COLO668 (cell line): ENCODE results near the gene PDE9A.

ENCODE experiments used
- DNase-seq: peaks from one replicate; lab custom pipeline; 2025; ENCODE audit not compliant: unreplicated experiment; lab: John Stamatoyannopoulos, UW

The PDE9A gene

DNA sequence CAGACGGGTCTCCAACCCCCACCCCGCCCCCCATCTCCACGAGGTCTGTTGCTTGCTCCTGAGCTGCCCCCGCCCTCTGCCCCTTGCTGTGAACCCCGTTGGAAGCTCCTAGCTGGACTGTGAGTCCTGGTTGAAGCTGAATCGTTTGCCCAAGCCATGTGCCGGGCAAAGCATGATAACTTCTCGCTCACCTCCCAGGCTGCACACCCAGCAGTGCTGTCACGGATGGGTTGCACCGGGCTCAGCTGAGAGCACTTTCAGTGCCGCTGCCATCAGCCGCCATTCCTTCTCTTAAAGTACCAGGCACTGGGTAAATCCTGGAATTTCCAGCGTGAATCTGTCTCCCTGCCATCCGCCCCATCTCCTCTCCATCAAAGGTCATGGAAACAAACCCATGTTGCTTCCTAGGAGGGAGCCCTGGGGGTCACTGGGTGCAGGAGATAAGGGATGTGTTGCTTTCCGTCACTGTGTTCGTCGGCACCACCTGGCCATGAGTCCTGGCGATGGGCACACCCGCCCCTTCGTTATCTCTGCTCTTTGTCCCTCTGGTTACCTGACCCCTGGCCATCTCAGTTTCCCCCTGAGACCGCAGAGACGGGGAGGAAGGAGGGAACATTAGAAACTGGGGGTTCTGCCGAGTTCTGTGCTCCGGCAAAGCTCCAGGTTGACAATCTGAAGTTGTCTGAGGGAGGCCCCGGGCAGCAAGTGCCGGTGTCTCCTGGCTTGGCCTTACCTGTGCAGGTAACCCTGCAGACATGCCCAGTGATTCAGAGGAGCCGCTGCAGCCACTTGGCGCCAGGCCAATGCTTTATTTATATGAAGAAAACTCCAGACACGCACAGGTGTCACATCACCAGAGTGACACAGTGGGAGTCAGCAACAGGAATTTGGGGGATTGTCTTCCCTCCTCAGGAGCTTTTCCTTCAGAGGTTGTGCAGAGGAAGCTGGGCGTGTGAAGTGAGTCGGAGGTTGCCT is 2.7 kb downstream of the PDE9A start:
- DNase-seq: peak; percentile 69

DNA sequence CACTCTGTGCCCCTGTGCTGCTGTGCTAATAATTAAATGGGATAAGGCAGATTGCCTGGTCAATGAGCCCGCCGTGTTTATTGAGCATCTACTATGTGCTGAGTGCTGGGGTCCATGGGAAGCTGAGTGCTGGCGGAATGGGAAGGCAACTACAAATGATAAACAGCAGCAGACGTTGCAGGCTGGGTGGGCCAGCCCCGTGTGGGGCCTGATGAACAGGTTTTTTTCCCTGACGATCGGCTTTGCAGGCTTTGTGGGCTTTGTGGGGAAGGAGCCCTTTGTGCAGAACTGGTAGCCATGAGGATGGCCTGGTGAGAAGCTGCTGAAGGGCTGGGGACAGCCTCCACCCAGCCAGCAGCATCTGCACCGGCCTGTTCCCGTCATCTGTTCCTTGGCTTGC is 3.5 kb downstream of the PDE9A start:
- DNase-seq: no peak

DNA sequence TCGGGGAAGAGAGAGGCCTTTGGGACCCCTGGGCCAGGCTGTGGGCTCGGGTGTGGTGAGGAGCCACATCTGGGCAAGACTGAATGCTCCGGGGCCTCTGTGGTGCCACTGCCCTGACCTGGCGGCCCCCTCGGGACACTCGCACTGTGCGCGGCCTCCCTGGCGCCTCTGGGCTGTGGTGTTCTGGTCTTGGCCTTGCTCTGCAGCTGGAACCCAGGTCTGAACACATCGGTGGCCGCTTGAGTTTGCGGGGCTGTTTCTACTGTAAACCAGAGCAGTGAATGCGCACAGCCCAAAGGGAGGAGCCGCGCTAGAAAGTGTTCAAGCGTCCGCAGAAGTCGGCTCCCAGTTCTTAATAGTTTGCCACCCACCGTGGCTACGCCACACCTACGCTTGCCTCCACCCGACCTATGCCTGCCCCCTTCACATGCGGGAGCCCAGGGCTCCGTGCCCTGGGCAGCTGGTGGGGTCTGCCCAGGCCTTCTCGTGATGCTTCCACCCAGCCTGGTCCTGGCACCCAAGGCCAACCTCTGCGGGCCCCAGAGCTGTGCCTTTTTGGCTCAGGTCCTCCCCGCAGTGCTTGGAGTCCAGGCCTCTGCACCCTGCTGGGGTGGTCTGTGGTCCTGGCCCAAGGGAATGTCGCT is 4.4 kb downstream of the PDE9A start:
- DNase-seq: no peak

DNA sequence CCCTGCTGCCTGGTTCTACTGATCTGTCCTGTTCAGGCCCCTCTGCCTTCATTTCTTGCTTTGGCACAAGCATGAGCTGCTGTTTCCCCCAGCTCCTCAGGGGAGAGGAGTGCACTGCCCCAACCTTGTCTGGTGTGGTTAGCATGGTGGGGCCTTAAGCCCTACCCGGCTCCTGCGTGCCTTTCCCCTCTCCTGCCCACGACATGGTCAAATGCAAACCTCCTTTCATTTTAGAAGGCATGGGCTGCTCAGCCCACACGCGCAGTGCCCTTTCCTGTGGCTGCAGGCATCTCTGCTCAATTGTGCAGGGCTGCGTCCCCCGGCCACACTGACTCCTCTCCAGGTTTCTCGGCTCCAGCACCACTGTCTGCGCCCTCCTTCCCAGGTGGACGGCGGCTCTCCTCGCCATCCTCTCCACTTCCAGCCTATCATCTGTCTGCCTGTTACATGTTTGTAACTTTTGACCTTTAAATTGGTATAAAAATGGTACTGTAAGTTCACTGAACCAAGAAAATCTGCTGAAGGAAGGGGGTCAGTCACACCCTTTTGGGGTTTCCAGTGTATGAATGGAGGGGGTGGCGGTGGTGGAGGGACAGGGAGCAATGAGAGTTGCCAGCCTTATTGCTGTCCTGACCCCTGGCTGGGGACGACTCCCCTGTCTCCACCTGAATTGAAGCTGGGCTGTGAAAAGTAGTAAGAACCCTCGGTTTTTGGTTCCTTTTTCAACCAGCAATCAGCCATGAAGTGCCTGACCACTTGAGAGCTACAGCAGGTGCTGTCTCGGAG is 5.1 kb downstream of the PDE9A start:
- DNase-seq: no peak

DNA sequence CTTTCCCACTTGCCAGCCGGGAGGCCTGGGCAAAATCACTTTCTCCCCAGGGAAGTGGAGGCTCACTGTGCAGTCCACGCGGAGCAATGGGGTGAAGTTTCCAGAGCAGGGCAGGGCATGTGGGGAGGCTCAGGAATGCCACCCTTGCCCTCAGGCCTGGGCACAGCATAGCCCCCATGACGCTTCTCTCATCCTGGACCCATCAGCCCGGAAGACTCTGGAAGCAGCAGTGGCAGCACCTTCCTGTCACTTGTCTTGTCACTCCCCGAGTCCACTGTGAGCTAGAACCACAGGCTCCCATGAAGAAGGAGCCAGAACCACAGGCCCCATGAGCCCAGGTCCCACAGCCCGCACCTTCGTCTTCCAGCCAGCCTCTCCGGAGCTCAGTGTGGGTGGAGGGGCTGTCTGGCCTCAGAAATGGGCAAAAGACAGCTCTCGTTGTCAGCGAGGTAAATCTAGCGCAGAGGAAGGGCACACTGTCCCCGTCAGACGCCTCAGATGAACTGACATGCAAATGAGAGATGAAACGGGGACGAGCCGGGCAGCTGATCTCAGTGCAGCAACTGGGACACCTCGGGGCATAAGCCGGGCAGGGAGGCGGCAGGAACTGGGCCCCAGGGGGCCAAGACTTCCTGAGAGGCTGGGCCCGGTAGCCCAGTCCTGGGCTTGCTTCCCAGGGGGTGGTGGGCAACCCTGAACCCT is 6.1 kb downstream of the PDE9A start:
- no peak for DNase-seq

DNA sequence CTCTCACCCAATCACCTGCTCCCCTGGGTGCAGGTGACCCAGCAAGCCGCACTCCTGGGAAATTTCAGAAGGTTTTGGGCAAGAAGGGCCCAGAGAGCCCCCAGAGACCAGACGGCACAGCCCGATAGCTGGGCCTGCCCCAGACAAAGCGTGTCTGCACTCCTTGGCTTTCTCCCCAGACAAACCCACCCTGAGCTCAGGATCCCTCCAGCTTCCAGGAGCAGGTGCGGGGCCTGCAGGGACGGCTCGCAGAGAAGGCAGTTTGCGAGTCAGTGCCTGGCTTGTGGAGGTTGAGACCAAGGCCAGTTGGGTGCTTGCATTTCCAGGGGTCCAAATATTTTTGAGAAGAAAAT is 6.7 kb downstream of the PDE9A start:
- DNase-seq: no peak

DNA sequence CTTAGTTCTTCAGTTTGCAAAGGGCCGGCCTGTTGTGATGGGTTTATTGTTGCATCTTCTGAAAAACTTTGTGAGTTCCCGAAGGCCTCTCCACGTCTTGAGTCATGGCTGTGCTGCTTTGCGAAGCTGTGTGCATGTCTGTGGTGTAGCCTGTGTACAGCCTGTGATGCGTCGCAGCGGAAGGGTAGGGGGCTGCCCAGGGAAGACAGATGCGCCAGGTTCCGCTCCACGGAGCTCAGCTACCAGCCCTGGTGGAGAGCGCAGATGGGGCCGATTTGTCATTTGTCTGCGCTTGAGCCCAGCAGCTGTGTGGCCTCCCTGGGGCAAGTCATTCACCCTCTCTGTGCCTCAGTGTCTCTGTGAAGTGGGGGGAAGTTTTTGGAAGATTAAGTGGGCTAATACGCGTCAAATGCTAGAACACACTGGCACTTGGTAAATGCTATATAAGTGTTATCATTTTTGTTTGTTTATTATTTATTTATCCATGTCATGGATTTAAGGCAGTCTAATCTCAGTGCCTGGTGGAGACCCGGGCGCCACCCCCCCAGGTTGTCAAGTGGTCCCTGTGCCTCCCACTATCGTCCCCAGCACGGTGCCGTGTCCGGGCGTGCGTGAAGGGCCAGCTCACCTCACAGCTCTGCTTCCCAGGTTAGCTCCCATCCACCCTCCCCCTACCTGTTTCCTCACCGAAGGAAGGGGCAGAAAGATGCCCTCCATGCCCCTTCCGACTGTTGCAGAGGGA is 8.4 kb downstream of the PDE9A start:
- no peak for DNase-seq

DNA sequence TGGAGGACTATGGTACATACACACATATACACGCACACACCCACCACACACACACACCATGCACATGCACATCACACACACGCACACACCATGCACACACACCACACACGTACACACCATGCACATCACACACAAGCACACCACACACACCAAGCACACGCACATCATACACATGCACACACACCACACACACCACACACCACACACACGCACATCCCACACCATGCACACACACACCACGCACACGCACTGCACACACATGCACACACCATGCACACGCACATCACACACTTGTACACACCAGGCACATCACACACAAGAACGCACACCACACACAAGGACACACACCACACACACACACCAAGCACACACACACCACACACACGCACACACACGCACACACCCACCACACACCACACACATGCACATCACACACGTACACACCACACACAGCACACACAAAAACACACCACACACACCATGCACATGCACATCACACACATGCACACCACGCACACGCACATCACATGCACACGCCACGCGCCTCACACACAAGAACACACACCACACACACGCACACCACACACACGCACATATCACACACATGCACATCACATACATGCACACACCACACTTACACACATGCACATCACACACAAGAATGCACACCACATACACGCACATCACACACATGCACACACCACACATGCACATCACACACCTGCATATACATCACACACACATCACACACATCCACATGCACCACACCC is 9.2 kb downstream of the PDE9A start:
- DNase-seq: no peak

DNA sequence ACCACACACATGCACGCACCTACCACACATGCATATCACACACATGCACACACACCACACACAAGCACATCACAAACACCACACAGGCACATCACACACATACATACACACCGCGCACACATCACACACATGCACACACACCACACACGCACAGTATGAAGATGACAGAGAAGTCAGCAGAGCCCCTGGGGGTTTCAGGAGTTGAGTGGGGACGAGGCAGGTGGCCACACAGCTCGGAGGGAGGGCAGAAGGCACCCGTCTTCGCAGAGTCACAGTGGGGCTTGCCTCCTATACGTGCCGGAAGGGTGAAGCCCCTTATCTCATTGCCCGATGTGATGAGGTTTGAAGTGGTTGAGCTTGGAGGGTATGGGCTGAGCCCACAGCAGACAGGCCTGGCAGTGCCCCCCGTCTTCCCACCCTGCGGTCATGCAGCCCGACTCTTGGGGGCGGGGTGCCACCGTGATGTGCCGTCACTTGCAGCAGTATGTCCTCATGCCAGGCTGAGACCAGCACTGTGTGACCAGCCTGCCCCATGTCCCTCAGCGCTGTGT is 9.9 kb downstream of the PDE9A start:
- no peak for DNase-seq

DNA sequence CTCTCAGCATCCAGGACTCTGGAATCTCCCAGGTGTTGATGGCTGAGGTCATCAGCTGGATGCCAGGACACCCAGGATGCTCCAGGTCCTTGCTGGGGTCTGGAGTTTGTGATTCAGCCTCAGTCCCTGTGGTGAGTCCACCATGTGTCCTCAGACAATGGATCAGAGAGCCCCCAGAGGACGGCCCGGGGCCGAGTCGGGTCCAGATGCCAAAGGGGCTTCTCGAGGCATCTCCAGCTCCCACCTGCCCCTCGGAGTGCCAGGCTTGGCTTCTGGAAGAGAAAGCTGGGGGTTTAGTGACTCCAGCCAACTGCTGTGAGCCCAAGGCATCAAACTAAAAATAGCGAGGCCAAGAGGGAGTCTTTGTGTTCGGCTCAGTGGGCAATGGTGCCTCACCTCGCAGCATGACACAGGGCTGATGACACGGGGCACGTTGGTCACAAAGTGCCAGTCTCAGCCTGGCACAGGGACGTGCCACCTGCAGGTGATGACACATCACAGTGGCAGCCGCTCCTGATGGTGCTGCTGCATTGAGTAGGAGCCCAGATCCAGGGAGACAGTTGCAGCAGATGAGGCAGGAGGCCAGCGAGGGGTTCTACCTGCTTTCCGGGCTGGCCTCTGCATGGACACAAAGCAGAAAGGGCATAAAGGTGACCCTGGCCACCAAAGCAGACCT is 10.6 kb downstream of the PDE9A start:
- no peak for DNase-seq

DNA sequence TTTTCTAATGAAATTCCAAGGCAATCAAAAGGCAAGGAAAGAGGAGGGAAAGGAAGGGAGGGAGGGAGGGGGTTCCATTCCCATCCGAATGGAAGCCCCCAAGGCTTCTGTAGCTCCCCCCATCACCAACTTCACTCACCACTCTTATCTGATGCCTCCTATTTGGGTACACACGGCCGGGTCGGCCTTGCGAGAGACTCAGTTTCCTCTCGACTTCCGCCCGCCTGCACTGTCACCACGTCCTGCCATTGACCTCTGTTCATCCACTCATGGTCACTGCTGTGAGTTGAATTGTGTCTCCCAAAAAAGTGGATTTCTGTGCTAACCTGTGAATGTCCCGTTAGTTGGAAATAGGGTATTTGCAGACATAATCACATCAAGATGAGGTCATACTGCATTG is 11.2 kb downstream of the PDE9A start:
- DNase-seq: no peak

DNA sequence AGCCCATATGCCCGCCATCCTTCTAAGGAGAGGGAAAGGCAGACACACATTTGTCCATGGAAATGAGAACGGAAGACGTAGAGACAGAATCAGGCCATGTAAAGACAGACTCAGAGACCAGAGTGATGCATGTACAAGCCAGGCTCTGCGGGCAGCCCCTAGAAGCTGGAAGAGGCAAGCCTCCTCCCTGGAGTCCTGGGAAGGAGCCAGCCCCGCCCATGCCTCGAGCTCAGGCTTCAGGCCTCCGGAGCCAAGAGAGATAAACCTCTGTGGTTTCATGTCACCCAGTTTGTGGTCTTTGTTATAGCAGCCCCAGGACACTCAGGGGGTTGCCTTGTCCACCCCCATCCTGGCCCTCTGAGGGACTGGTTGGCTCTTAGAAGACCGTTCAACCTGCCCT is 11.6 kb downstream of the PDE9A start:
- no peak for DNase-seq

DNA sequence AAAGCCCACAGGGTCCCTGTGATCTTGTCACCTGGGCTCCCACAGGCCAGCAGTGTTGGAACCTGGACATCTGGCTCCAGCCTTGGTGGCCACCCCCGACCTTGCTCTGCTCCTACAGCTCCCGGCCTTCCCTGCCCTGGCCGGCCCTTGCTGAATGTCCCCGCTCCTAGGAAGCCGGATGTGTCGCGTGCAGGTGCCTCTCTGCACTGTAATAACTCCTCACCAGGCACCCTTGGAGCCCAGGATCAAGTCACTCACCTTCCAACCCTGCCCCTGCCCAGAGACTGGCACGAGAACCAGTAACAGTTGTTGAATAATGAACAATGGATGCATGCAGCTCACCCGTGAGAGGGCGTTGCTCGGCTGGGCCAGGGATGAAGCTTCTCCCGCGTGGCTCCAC is 12.1 kb downstream of the PDE9A start:
- no peak for DNase-seq

DNA sequence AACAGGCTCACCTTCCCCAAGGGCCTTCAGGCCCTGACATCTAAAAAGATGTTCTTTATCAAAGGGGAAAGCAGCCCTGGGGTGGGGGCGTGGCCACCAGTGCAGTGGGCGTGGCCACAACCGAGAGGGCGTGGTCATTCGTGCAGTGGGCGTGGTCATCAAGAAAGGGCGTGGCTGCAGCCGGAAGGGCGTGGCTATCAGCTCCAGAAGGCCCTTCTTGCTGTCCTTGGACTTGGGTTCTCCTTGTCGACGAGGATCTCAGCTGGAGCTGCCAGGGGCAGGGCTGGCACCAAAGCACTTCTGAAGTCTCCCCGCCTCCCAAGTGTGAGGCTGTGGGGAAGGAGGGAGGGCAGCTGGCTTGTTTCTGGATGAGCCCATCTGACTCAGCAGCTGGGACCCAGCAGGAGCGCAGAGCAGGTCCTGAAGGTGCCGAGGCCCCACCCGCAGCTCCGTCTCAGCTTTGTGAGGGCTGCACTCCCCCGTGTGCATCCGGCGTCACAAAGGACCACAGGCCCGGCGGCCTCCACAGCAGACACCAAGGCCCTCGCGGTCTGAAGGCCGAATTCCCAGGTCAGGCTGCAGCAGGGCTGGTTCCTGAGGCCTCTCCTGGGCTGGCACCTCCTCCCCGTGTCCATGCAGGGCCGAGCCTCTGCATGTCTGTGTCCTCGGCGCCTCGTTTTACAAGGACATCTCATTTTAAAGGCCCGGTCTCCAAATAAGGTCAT is 12.8 kb downstream of the PDE9A start:
- no peak for DNase-seq

DNA sequence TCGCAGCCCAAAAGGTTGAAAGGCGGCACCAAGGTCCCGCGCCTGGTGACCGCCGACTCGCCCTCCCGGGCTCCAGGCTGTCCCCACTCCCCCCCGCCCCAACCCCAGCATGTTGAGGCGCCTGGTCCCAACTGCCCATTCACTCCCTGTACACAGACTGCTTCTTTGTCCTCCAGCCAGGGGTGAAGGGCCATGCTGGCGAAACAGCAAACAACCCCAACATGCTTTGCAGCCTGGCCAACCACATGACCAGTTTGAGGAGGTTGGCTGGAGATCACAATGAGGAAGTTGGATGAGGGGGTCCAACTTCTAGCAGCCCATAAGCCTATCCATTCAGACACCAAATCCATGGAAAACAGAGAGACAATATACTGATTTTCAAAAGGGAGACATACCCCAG is 13.5 kb downstream of the PDE9A start:
- DNase-seq: no peak

DNA sequence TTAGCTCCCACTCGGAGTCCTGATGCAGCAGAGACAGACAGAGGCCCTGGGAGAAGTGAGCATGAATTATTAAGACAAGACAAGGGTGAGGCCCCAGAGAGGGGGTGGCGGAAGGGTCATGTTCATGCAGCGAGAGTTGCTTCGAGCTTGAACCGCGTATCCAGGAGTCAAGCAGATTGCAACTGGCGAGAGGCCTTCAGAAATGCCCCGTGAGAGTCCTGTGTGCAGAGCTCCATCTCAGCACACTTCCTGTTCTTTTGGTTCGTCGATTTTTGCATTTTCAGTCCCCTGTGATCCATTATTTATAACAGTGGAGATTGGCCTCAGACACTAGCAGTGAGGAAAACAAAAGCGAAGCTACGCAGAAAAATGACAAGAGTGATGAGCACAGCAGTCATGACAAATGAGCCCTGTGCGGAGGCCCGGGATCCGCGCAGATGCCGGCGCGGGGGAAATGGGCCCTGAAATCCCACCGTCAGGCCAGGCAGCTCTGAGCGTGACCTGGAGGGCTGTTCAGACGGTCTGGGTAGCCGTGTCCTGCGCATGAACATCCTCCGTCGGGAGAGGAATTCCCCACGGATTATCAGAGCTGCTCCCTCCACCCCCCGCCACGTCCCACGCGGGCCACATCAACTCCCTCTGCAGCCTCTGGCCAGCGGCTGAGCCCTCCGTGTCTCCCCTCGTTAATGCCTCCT is 15.0 kb downstream of the PDE9A start:
- no peak for DNase-seq

DNA sequence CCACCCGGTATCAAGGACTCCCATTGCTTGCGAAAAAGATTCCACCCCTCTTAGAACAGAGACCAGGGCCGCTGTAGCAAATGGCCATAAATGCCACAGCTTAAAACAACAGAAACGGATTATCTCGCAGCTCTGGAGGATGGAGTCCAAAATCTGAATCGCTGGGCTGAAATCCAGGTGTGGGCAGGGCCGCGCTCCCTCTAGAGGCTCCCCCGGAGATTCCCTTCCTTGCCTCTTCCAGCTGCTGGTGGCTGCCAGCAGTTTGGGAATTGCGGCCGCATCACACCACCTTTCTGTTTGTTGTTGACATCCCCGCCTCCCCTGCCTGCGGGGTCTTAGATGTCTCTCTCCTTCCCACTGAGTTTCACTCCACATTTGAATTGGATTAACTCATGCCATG is 15.6 kb downstream of the PDE9A start:
- peak; percentile 38 for DNase-seq
